Fibroblast of gingiva (primary cell): ENCODE measurements around the gene AUTS2.
"Not testable (repeated sequence)": the region's sequence is repeated elsewhere in the genome, so short reads cannot be mapped to it uniquely, and the experiment has no call there.

Source experiments
- DNase-seq: peaks from one replicate; pipeline ENCODE4 v3.0.0-alpha.2; 2011; ENCODE audit warnings: low read depth

AUTS2 gene

GRCh38 chr7:70787286-70787685 is 1189.0 kb downstream of the AUTS2 start:
- DNase-seq = no peak

- DNase-seq = no peak
Measured at GRCh38 chr7:70787771-70788170, 1189.5 kb downstream of the AUTS2 start.

- DNase-seq = no peak
Measured at GRCh38 chr7:70788276-70788675, 1190.0 kb downstream of the AUTS2 start.

GRCh38 chr7:70789481-70790214 is 1191.4 kb downstream of the AUTS2 start:
- no peak for DNase-seq

GRCh38 chr7:70790215-70791073 is 1192.2 kb downstream of the AUTS2 start:
- no peak for DNase-seq

GRCh38 chr7:70791341-70791740 is 1193.1 kb downstream of the AUTS2 start:
- DNase-seq = no peak

- no peak for DNase-seq
Measured at GRCh38 chr7:70793060-70793459, 1194.8 kb downstream of the AUTS2 start.

- DNase-seq = no peak
Measured at GRCh38 chr7:70793821-70794220, 1195.5 kb downstream of the AUTS2 start.

GRCh38 chr7:70794962-70795361 is 1196.7 kb downstream of the AUTS2 start:
- DNase-seq = no peak

- DNase-seq = no peak
Measured at GRCh38 chr7:70795948-70796347, 1197.7 kb downstream of the AUTS2 start.

GRCh38 chr7:70797109-70797514 is 1198.8 kb downstream of the AUTS2 start:
- DNase-seq = no peak

- no peak for DNase-seq
Measured at GRCh38 chr7:70799841-70800405, 1201.6 kb downstream of the AUTS2 start.

GRCh38 chr7:70805360-70805759 is 1207.1 kb downstream of the AUTS2 start:
- no peak for DNase-seq

- DNase-seq = no peak
Measured at GRCh38 chr7:70807650-70808049, 1209.4 kb downstream of the AUTS2 start.

GRCh38 chr7:70808876-70809275 is 1210.6 kb downstream of the AUTS2 start:
- no peak for DNase-seq

GRCh38 chr7:70810558-70811139 is 1212.4 kb downstream of the AUTS2 start:
- no peak for DNase-seq

- no peak for DNase-seq
Measured at GRCh38 chr7:70812511-70812910, 1214.2 kb downstream of the AUTS2 start.

GRCh38 chr7:70822490-70822889 is 1224.2 kb downstream of the AUTS2 start:
- not testable (repeated sequence) for DNase-seq

- peak; percentile 11 for DNase-seq
Measured at GRCh38 chr7:70829221-70830059, 1231.2 kb downstream of the AUTS2 start.

- no peak for DNase-seq
Measured at GRCh38 chr7:70830060-70830395, 1231.8 kb downstream of the AUTS2 start.

- no peak for DNase-seq
Measured at GRCh38 chr7:70830426-70830825, 1232.2 kb downstream of the AUTS2 start.

GRCh38 chr7:70833726-70834125 is 1235.5 kb downstream of the AUTS2 start:
- no peak for DNase-seq
